SK-N-SH (cell line): ENCODE data around the gene CDH4. TPM values are rescaled to one million over a fixed set of nuclear protein-coding genes. Genes with fewer than 3 reads are reported as not detected.

Source experiments
- CTCF ChIA-PET: fragments of 300-600, 350-600 bp; formaldehyde crosslinking; extraction: SDS; loops from one replicate; lab custom pipeline; 2021; lab: Yijun Ruan, JAX
- POLR2A ChIA-PET: fragments of 350-600 bp; sonication (Branson Sonifier 250); formaldehyde crosslinking; extraction: SDS; loops from one replicate; lab custom pipeline; 2020; ENCODE audit warnings: antibody characterized with exemption, inconsistent platforms; lab: Yijun Ruan, JAX
- DNase-seq: peaks from one replicate; pipeline ENCODE4 v3.0.0; 2012
- H2AFZ ChIP-seq: fragments of 200-600 bp; sonication (generic); 2 replicates; pipeline ENCODE4 v1.8.1; 2016; ENCODE audit warnings: antibody characterized with exemption, mild to moderate bottlenecking, low read depth
- H3F3A ChIP-seq: fragments of 200-600 bp; sonication (generic); replicated peaks from 2 replicates; pipeline ENCODE3; 2016; ENCODE audit warnings: antibody characterized with exemption, mild to moderate bottlenecking; ENCODE audit not compliant: insufficient read depth
- H3K27ac ChIP-seq, 2 experiments: fragments of 200-500 bp in 1 of 2; fragments of 200-600 bp in 1 of 2; sonication (Bioruptor generic) in 1 of 2; sonication (generic), shearing (Covaris generic) in 1 of 2; 2 replicates each; pipeline versions ENCODE4 v1.5.1 to v1.6.1; 2014 to 2016; ENCODE audit warnings: low read depth in 2 of 2, inconsistent platforms in 1 of 2, low read length in 1 of 2, mild to moderate bottlenecking in 1 of 2, mixed read lengths in 1 of 2
- H3K27me3 ChIP-seq: fragments of 200-600 bp; sonication (generic), shearing (Covaris generic); 2 replicates; pipeline ENCODE4 v1.6.1; 2016; ENCODE audit warnings: mixed run types; ENCODE audit not compliant: insufficient read depth
- H3K36me3 ChIP-seq, 2 experiments: fragments of 200-500 bp in 1 of 2; fragments of 200-600 bp in 1 of 2; sonication (Bioruptor generic) in 1 of 2; sonication (generic) in 1 of 2; replicated peaks in 1 of 2; 2 replicates each; pipeline versions ENCODE3 to v1.5.1; 2014 to 2016; ENCODE audit warnings: low read length in 1 of 2, mild to moderate bottlenecking in 1 of 2; ENCODE audit not compliant: insufficient read depth in 2 of 2, control insufficient read depth in 1 of 2
- H3K4me1 ChIP-seq, 2 experiments: fragments of 200-500 bp in 1 of 2; fragments of 200-600 bp in 1 of 2; sonication (Bioruptor generic) in 1 of 2; sonication (generic), shearing (Covaris generic) in 1 of 2; 2 replicates each; pipeline versions ENCODE4 v1.5.1 to v1.6.1; 2014 to 2016; ENCODE audit warnings: low read depth in 1 of 2, low read length in 1 of 2, mixed run types in 1 of 2; ENCODE audit not compliant: insufficient read depth in 2 of 2, control insufficient read depth in 1 of 2
- H3K4me2 ChIP-seq: fragments of 200-600 bp; sonication (generic), shearing (Covaris generic); 2 replicates; pipeline ENCODE4 v1.6.1; 2017; ENCODE audit warnings: mixed run types
- H3K4me3 ChIP-seq, 2 experiments: fragments of 200-500 bp in 1 of 2; fragments of 200-600 bp in 1 of 2; sonication (Bioruptor generic) in 1 of 2; sonication (generic), shearing (Covaris generic) in 1 of 2; 2 replicates each; pipeline versions ENCODE4 v1.5.1 to v1.8.1; 2014 to 2016; ENCODE audit warnings: low read depth in 2 of 2, inconsistent platforms in 1 of 2, low read length in 1 of 2, mild to moderate bottlenecking in 1 of 2, mixed read lengths in 1 of 2, moderate library complexity in 1 of 2
- H3K79me2 ChIP-seq: fragments of 200-600 bp; sonication (generic); 2 replicates; pipeline ENCODE4 v1.8.1; 2017; ENCODE audit warnings: mild to moderate bottlenecking; ENCODE audit not compliant: insufficient read depth
- H3K9ac ChIP-seq: fragments of 200-600 bp; sonication (generic); 2 replicates; pipeline ENCODE4 v1.6.1; 2017; ENCODE audit warnings: mixed run types
- H3K9me2 ChIP-seq: fragments of 200-600 bp; sonication (generic); 2 replicates; pipeline ENCODE4 v1.6.1; 2017; ENCODE audit warnings: mixed run types
- H3K9me3 ChIP-seq: fragments of 200-600 bp; sonication (generic); 2 replicates; pipeline ENCODE4 v1.6.1; 2017; ENCODE audit warnings: mixed run types, mild to moderate bottlenecking, moderate library complexity
- H4K20me1 ChIP-seq: fragments of 200-600 bp; sonication (generic); 2 replicates; pipeline ENCODE4 v1.6.1; 2017; ENCODE audit warnings: mild to moderate bottlenecking, mixed run types; ENCODE audit not compliant: insufficient read depth
- EZH2phosphoT487 ChIP-seq: fragments of 200-600 bp; sonication (generic); IDR thresholded peaks from 2 replicates; pipeline ENCODE4 v1.6.1; 2017; ENCODE audit warnings: low read depth, mixed run types, mild to moderate bottlenecking, antibody characterized with exemption, moderate library complexity, borderline replicate concordance
- FOXJ3 ChIP-seq: sonication (generic); formaldehyde crosslinking; IDR thresholded peaks from 2 replicates; pipeline ENCODE4 v1.5.1; 2020; ENCODE audit warnings: mild to moderate bottlenecking, missing genetic modification reagents
- GATA2 ChIP-seq: sonication (generic); formaldehyde crosslinking; IDR thresholded peaks from 2 replicates; pipeline ENCODE4 v1.5.0; 2020; ENCODE audit warnings: mild to moderate bottlenecking, missing genetic modification reagents
- MEF2A ChIP-seq: IDR thresholded peaks from 2 replicates; pipeline ENCODE4 v1.4.0; 2012; ENCODE audit warnings: low read depth, borderline replicate concordance
- MXI1 ChIP-seq: IDR thresholded peaks from 2 replicates; pipeline ENCODE4 v1.6.1; 2012; ENCODE audit warnings: mild to moderate bottlenecking, low read depth, low read length, improper control_type of control experiment
- NFIC ChIP-seq: IDR thresholded peaks from 2 replicates; pipeline ENCODE4 v1.4.0; 2012; ENCODE audit warnings: borderline replicate concordance
- NRF1 ChIP-seq: IDR thresholded peaks from 2 replicates; pipeline ENCODE4 v1.6.1; 2012; ENCODE audit warnings: low read depth, mild to moderate bottlenecking, low read length
- POLR2AphosphoS5 ChIP-seq: IDR thresholded peaks from 2 replicates; pipeline ENCODE4 v1.6.1; 2012; ENCODE audit warnings: low read depth, low read length
- RAD21 ChIP-seq: IDR thresholded peaks from 2 replicates; pipeline ENCODE4 v1.6.1; 2012; ENCODE audit warnings: mild to moderate bottlenecking, low read length
- RCOR1 ChIP-seq: fragments of 150-350 bp; IDR thresholded peaks from 2 replicates; pipeline ENCODE4 v1.6.1; 2017; ENCODE audit warnings: antibody characterized with exemption, low read length
- RFX5 ChIP-seq: IDR thresholded peaks from 2 replicates; pipeline ENCODE4 v1.6.1; 2012; ENCODE audit warnings: mild to moderate bottlenecking, improper control_type of control experiment, low read length
- SIN3A ChIP-seq: IDR thresholded peaks from 2 replicates; pipeline ENCODE4 v1.6.1; 2012; ENCODE audit warnings: low read depth, mild to moderate bottlenecking, low read length, moderate library complexity, borderline replicate concordance
- TAF1 ChIP-seq: IDR thresholded peaks from 2 replicates; pipeline ENCODE4 v1.6.1; 2012; ENCODE audit warnings: low read depth, mild to moderate bottlenecking, low read length, moderate library complexity, borderline replicate concordance
- YY1 ChIP-seq: IDR thresholded peaks from 2 replicates; pipeline ENCODE4 v1.4.0; 2012; ENCODE audit warnings: low read depth, mild to moderate bottlenecking
- WGBS: methylation state at CpG from one replicate; pipeline ENCODE4 v1.1.6; 2017; ENCODE audit warnings: low lambda C conversion rate; 5-methylcytosine and 5-hydroxymethylcytosine counted together
- polyA plus RNA-seq, 3 experiments: library from polyadenylated mRNA; depleted of rRNA; stranded (reverse); fragments of >200 nt; gene quantifications; 2 replicates each; pipeline ENCODE4 v1.2.3, GENCODE V29; 2012
- TF ChIP-seq, protein P1 (sequence below): fragments of 150-350 bp; IDR thresholded peaks from 2 replicates; pipeline ENCODE4 v1.6.1; 2016; ENCODE audit warnings: mild to moderate bottlenecking, low read depth, low read length
- TF ChIP-seq, protein P2 (sequence below): IDR thresholded peaks from 2 replicates; pipeline ENCODE4 v1.4.0; 2012; ENCODE audit warnings: low read depth, borderline replicate concordance
- TF ChIP-seq, protein P3 (sequence below): fragments of 150-350 bp; IDR thresholded peaks from 2 replicates; pipeline ENCODE4 v1.6.1; 2017; ENCODE audit warnings: antibody characterized with exemption, low read length, low read depth, borderline replicate concordance
- TF ChIP-seq, protein P4 (sequence below): IDR thresholded peaks from 2 replicates; pipeline ENCODE4 v1.6.1; 2012; ENCODE audit warnings: mild to moderate bottlenecking, low read depth, low read length, moderate library complexity
- TF ChIP-seq, protein P5 (sequence below): fragments of 200-600 bp; sonication (generic); IDR thresholded peaks from 2 replicates; pipeline ENCODE4 v1.6.1; 2017; ENCODE audit warnings: antibody characterized with exemption, mild to moderate bottlenecking, moderate library complexity

Gene CDH4
- polyA plus RNA-seq, 1 of the 3 experiments (the other 2 are of a cell fraction): not detected

DNA sequence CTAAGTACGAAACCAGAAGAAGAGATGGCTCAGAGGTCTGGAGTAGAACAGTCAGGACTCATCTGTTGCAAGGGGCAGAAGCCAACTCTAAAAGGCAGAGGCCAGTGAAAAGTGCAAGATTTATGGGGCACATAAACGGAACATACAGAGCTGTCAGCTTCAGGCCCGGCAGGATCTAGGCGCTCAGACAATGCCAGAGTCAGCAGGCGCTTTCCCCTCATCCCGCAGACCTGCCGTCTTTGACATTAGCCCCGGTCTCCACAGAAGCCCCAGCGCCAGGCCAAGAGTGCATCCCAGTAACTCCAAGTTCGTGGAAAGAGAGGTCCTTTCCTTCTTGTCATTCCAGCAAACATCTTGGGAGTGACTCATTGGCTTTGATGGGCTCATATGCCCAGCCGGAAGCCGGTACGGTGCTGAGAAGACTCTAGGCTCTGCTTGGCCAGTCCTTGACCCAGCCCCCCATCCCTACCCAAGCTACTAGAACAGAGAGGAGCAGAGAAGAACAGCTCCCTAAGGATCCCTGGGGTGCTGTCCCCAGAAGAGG lies 552.8 kb downstream of the CDH4 start:
- no peak for DNase-seq
- Histone ChIP-seq H3K36me3 (no peaks in the 10 kb centered on the region), H3K4me1 (no peaks in the 10 kb centered on the region), H3K9ac (no peak overlapping the region), H3K4me3 (no peak overlapping the region), H2AFZ (no peak overlapping the region), H3K9me2 (no peaks in the 10 kb centered on the region), H4K20me1 (no peaks in the 10 kb centered on the region), H3K79me2 (no peaks in the 10 kb centered on the region), H3K27me3 (no peaks in the 10 kb centered on the region), H3K4me2 (no peak overlapping the region), H3K9me3 (no peaks in the 10 kb centered on the region), H3F3A (no peaks in the 10 kb centered on the region), H3K27ac (no peak overlapping the region)
- CTCF ChIA-PET: interaction anchor here (0.9 kb wide), 1 partner anchor 91 kb away, joined by 3 read pairs; no protein-coding TSS in a partner anchor
- WGBS: 54% methylated on average over 11 of the region's 13 CpGs
- TF ChIP-seq MXI1 (no peak), NRF1 (no peak), MEF2A (no peak), FOXJ3 (CRISPR knock-in tag) (no peak), RFX5 (no peak), TAF1 (no peak), SIN3A (no peak), RAD21 (no peak), GATA2 (CRISPR knock-in tag) (no peak), RCOR1 (no peak), NFIC (no peak), EZH2phosphoT487 (no peak), YY1 (no peak), POLR2AphosphoS5 (no peak)
- TF ChIP-seq, protein P1, sequence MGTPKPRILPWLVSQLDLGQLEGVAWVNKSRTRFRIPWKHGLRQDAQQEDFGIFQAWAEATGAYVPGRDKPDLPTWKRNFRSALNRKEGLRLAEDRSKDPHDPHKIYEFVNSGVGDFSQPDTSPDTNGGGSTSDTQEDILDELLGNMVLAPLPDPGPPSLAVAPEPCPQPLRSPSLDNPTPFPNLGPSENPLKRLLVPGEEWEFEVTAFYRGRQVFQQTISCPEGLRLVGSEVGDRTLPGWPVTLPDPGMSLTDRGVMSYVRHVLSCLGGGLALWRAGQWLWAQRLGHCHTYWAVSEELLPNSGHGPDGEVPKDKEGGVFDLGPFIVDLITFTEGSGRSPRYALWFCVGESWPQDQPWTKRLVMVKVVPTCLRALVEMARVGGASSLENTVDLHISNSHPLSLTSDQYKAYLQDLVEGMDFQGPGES: no peak
- TF ChIP-seq, protein P2, sequence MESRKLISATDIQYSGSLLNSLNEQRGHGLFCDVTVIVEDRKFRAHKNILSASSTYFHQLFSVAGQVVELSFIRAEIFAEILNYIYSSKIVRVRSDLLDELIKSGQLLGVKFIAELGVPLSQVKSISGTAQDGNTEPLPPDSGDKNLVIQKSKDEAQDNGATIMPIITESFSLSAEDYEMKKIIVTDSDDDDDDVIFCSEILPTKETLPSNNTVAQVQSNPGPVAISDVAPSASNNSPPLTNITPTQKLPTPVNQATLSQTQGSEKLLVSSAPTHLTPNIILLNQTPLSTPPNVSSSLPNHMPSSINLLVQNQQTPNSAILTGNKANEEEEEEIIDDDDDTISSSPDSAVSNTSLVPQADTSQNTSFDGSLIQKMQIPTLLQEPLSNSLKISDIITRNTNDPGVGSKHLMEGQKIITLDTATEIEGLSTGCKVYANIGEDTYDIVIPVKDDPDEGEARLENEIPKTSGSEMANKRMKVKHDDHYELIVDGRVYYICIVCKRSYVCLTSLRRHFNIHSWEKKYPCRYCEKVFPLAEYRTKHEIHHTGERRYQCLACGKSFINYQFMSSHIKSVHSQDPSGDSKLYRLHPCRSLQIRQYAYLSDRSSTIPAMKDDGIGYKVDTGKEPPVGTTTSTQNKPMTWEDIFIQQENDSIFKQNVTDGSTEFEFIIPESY: no peak
- TF ChIP-seq, protein P3, sequence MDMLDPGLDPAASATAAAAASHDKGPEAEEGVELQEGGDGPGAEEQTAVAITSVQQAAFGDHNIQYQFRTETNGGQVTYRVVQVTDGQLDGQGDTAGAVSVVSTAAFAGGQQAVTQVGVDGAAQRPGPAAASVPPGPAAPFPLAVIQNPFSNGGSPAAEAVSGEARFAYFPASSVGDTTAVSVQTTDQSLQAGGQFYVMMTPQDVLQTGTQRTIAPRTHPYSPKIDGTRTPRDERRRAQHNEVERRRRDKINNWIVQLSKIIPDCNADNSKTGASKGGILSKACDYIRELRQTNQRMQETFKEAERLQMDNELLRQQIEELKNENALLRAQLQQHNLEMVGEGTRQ: no peak
- TF ChIP-seq, protein P4, sequence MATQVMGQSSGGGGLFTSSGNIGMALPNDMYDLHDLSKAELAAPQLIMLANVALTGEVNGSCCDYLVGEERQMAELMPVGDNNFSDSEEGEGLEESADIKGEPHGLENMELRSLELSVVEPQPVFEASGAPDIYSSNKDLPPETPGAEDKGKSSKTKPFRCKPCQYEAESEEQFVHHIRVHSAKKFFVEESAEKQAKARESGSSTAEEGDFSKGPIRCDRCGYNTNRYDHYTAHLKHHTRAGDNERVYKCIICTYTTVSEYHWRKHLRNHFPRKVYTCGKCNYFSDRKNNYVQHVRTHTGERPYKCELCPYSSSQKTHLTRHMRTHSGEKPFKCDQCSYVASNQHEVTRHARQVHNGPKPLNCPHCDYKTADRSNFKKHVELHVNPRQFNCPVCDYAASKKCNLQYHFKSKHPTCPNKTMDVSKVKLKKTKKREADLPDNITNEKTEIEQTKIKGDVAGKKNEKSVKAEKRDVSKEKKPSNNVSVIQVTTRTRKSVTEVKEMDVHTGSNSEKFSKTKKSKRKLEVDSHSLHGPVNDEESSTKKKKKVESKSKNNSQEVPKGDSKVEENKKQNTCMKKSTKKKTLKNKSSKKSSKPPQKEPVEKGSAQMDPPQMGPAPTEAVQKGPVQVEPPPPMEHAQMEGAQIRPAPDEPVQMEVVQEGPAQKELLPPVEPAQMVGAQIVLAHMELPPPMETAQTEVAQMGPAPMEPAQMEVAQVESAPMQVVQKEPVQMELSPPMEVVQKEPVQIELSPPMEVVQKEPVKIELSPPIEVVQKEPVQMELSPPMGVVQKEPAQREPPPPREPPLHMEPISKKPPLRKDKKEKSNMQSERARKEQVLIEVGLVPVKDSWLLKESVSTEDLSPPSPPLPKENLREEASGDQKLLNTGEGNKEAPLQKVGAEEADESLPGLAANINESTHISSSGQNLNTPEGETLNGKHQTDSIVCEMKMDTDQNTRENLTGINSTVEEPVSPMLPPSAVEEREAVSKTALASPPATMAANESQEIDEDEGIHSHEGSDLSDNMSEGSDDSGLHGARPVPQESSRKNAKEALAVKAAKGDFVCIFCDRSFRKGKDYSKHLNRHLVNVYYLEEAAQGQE: no peak
- TF ChIP-seq, protein P5, sequence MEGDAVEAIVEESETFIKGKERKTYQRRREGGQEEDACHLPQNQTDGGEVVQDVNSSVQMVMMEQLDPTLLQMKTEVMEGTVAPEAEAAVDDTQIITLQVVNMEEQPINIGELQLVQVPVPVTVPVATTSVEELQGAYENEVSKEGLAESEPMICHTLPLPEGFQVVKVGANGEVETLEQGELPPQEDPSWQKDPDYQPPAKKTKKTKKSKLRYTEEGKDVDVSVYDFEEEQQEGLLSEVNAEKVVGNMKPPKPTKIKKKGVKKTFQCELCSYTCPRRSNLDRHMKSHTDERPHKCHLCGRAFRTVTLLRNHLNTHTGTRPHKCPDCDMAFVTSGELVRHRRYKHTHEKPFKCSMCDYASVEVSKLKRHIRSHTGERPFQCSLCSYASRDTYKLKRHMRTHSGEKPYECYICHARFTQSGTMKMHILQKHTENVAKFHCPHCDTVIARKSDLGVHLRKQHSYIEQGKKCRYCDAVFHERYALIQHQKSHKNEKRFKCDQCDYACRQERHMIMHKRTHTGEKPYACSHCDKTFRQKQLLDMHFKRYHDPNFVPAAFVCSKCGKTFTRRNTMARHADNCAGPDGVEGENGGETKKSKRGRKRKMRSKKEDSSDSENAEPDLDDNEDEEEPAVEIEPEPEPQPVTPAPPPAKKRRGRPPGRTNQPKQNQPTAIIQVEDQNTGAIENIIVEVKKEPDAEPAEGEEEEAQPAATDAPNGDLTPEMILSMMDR: no peak
- POLR2A ChIA-PET: no interaction called here
